RCC 7860 (cell line): ENCODE data around the gene NOXO1.
A peak's percentile ranks its signal among the peaks of the same experiment; 100 is the strongest.
"Not testable (repeated sequence)": the region's sequence is repeated elsewhere in the genome, so short reads cannot be mapped to it uniquely, and the experiment has no call there.

ENCODE experiments used
- DNase-seq: peaks from one replicate; pipeline ENCODE4 v3.0.0-alpha.2; 2015; ENCODE audit warnings: low spot score
- FAIRE-seq: peaks from 2 replicates; lab custom pipeline; 2012; peaks lifted over from hg19 to GRCh38; lab: Jason Lieb, UNC

The NOXO1 gene

DNA sequence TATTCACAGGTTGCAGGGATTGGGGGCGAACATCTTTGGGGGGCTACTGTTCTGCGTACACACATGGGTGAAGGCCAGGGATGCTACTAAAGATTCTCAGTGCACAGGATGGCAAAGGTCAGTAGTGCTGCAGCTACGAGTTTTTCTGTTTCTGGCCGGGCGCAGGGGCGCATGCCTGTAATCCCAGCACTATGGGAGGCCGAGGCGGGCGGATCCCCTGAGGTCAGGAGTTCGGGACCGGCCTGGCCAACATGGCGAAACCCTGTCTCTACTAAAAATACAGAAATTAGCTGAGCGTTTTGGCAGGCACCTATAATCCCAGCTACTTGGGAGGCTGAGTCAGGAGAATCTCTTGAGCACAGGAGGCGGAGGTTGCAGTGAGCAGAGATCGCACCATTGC, 32.3 kb upstream of the NOXO1 start:
- DNase-seq (no peak), FAIRE-seq (no peak)

DNA sequence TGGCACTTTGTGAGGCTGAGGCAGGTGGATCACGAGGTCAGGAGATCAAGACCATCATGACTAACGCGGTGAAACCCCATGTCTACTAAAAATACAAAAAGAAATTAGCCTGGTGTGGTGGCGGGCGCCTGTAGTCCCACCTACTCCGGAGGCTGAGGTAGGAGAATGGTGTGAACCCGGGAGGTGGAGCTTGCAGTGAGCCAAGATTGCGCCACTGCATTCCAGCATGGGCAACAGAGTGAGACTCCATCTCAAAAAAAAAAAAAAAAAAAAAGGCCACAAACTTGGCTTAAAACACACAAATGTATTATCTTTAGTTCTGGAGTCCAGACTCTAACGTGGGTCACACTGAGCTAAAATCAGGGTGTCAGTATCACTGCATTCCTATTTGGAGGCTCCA, 30.5 kb upstream of the NOXO1 start:
- FAIRE-seq, DNase-seq: not testable (repeated sequence)

- no peak for FAIRE-seq
These were observed 28.7 kb upstream of the NOXO1 start, which contains the start of gene ZNF598 for GRCh38 chr16:2009791-2010510. Gene ZNF598 (minus strand): TSS chr16:2009821.

GRCh38 chr16:2009164-2009711, 28.0 kb upstream of the NOXO1 start:
- FAIRE-seq: no peak
- DNase-seq: no peak

More at GRCh38 chr16:2009791-2010510, 28.7 kb upstream of the NOXO1 start, which contains the start of gene ZNF598:
- DNase-seq: peak; percentile 65

DNA sequence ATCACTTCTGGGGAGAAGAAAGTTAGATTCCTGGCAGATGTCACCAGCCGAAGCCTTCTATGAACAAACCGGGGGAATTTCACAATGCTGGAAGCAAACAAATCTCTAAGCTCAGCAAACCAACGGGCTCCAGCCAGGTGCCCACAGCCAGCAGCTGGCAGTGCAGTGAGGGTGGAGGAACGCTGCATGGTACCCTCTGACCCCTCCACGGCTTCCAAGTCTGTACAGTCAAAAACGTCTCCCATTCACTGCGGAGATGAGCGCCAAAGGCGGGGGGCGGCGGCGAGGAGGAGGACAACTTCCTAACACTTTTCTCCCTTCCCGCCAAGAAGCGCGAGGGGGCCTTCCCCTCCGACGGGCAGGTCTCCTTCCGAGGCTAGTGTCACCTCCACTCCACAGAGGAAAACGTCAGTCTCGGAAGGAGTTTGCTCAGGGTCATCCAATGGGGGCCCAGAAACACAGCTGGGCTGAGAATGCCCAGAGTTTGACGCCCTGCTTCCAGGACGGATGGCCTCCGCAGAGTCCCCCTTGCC, 27.4 kb upstream of the NOXO1 start:
- DNase-seq (no peak), FAIRE-seq (no peak)

DNA sequence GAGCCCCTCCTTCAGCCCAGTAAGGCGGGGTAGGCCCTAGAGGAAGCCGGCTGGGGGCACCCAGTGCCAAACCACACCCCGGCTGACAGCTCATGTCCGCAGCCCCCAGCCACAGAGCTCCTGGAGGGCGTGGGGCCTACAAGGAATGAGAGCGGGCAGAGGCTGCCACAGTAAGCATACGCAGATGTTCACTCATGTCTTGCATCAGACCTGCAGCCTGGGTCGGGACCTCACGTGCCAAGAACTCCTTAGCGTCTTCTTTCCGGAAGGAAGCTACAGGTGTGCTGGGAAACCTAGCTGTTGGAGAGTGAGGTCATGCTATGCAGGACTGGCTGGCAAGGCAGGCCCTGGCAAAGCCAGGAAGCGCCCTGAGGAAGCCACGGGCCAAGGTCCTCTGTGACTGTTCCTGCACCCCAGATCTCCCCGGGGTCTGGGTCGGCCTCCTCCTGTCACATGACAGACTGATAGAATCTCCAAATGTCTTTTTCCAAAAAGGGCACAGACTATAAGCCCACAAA, 26.8 kb upstream of the NOXO1 start:
- no peak for FAIRE-seq
- DNase-seq: peak; percentile 12

- DNase-seq: no peak
- FAIRE-seq: no peak
These were observed 26.0 kb upstream of the NOXO1 start for GRCh38 chr16:2007081-2007836.

GRCh38 chr16:2006317-2006716, 25.0 kb upstream of the NOXO1 start:
- DNase-seq (no peak), FAIRE-seq (no peak)

DNA sequence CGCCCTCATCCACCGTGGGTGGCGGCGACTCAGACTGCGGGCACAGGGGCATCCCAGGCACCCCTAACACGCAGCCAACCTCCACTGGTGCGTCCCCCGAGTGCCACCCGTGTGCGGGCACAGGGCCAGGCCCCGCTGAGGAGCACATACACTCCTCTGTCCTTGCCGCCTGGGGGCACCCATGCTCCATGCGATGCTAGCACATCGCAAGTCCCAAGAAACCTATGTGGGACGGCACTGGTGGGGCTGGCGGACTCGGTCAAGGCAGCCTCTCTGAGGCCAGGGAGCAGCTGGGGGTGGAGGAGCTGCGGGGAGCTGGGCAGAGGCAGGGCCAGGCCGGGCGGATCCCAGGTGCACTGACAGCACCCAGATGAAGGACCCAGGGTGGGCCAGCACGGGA, 24.4 kb upstream of the NOXO1 start:
- no peak for FAIRE-seq

DNA sequence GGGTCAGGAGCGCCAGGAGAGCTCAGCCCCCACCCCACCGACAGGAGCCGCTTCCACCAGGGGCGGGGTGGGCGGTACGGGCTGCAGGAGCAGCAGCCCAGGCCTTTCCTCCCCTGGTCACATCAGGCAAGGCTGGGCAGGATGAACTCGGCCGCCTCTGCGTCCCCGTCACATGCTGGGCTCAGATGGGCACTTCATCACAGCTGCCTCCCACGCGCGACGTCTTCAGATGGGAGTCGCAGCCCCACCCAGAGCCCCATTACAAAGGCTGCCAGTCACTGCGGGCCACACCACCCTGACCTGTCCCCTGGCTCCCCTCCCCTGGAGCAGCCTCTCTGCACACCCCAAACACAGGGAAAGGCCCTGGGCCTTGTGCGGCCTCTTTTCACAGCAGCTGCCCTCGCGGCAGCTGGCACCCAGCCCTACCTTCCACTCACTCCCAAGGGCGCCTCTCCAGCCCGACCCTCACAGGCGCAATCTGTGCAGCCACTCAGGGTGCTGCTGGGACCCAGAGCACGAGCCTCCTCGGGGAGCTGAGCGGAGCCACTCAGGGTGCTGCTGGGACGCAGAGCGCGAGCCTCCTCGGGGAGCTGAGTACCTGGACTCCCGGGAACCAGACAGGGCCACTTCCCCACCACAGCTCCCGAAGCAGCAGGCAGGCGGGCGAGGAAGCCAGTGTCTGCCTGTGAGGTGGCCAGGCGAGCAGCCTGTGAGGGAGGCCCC, 23.7 kb upstream of the NOXO1 start:
- DNase-seq: no peak

More for the DNA sequence above, 24.4 kb upstream of the NOXO1 start:
- no peak for DNase-seq

GRCh38 chr16:2003827-2004641, 22.8 kb upstream of the NOXO1 start:
- peak; percentile 21 for FAIRE-seq

More for the DNA sequence above, 23.7 kb upstream of the NOXO1 start:
- no peak for FAIRE-seq

GRCh38 chr16:2003231-2003826, 22.1 kb upstream of the NOXO1 start:
- DNase-seq (no peak), FAIRE-seq (no peak)

More at GRCh38 chr16:2003827-2004641, 22.8 kb upstream of the NOXO1 start:
- peak; percentile 72 for DNase-seq

GRCh38 chr16:2002406-2003230, 21.3 kb upstream of the NOXO1 start:
- no peak for DNase-seq
- FAIRE-seq: no peak

DNA sequence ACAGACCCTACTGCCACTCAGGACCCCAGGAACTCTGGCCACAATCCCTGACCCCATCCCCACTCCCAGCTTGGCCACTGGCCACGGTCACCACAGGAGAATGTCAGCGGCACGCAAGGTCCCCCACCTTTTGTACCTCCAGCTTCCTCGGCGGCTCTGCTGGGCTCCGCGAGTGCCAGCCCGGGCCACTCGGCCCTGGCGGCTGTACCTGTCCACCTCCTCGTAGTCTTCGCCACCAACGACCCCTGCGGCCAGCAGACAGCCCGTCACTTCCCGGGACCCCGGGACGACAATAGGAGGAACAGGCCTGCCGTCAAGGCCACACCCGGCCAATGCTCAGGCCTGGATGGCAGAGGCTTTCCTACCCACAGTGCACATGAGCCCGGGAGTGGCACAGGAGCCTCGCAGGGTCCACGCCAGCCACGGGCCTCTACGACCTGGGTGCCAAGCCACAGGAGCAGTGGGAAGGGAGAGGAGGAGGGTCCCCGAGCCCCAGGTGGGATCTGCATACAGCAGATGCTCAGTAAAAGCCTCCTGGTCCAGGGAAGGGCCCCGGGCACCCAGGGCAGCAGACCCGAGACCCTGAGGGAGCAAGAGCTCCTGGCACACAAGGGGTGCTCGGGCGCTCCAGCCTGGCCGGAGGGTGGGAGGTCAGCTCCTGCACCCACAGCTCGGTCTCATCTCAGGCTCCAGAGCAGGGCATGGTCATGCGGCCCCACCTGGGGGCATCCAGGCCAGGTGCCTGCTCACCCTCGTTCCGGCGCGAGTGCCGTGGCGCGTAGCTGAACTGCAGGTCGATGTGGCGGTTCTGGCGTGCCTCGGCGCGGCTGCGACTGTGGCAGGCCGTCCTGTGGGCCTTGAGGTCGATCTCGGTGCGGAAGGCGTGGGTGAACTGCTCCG, 20.4 kb upstream of the NOXO1 start:
- no peak for FAIRE-seq
- no peak for DNase-seq

- no peak for DNase-seq
- no peak for FAIRE-seq
These were observed 19.8 kb upstream of the NOXO1 start for GRCh38 chr16:2001035-2001434.

DNA sequence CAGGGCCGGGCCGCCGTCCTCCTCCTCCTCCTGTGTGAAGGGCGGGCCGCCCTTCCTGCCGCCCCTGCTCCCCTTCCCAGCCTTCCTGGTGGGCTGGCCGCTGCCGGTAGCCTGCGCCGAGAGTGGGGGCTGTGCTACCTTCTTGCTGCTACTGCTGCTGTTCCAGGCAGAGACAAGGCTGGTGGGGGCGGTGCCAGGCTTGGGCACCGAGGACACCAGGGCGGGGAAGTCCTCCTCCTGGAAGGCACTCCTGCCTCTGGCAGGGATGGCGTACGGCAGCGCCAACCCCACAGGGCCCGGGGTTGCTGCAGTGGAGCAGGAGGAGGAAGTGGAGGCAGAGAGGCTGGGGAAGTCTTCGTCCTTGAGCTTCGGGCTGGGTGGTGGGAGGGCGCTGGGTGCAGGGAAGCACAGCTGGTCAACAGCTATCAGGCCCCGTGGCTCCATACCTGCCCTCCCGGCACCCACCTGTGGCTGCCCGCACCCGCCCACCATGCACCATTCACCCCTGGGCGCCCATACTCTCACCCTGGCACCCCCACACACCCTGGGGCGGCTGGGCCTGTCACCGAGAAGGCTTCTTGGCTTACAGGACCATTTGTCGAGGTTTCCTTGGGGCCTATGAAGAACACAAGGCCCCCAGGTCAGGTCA, 18.7 kb upstream of the NOXO1 start:
- FAIRE-seq (no peak), DNase-seq (no peak)
